Right renal cortex interstitium (tissue), 3 donors: ENCODE results near the gene MYOF. TPM values are rescaled to one million over a fixed set of nuclear protein-coding genes. Genes with fewer than 3 reads are reported as not detected.

ENCODE experiments used
- DNase-seq, 3 donors: peaks; one replicate each; pipeline ENCODE4 v3.0.0-alpha.2; 2013; ENCODE audit warnings: low read depth in 3 of 3, low spot score in 2 of 3
- polyA plus RNA-seq, 3 donors: library from polyadenylated mRNA; unstranded; fragments of 120-200 nt; gene quantifications; one replicate each; pipeline ENCODE4 v1.2.1, GENCODE V29; 2013; ENCODE audit not compliant: insufficient read length in 3 of 3

The MYOF gene
- 10 to 100 TPM; 29.1 to 32.8 (median 30.5) TPM for polyA plus RNA-seq

GRCh38 chr10:93482145-93482834, at the start of gene MYOF:
Gene MYOF (minus strand): TSS chr10:93482334. CDS start chr10:93482194, 140 bp downstream.
- peak in 2 of 3 donors; percentile 75 to 81 for DNase-seq

GRCh38 chr10:93518531-93518930, 36.4 kb upstream of the MYOF start:
- no peak for DNase-seq

- no peak for DNase-seq
Measured at GRCh38 chr10:93516006-93516380, 33.9 kb upstream of the MYOF start.

GRCh38 chr10:93515071-93516005, 33.2 kb upstream of the MYOF start:
- DNase-seq = no peak

- DNase-seq = no peak
Measured at GRCh38 chr10:93514521-93514920, 32.4 kb upstream of the MYOF start.

GRCh38 chr10:93513091-93513490, 31.0 kb upstream of the MYOF start:
- no peak for DNase-seq

- no peak for DNase-seq
Measured at GRCh38 chr10:93512565-93512964, 30.4 kb upstream of the MYOF start.

GRCh38 chr10:93509816-93510215, 27.7 kb upstream of the MYOF start:
- no peak for DNase-seq

- no peak for DNase-seq
Measured at GRCh38 chr10:93505075-93505474, 22.9 kb upstream of the MYOF start.

- no peak for DNase-seq
Measured at GRCh38 chr10:93503075-93503474, 20.9 kb upstream of the MYOF start.

GRCh38 chr10:93501650-93502049, 19.5 kb upstream of the MYOF start:
- DNase-seq = no peak

- DNase-seq = no peak
Measured at GRCh38 chr10:93498166-93498565, 16.0 kb upstream of the MYOF start.

GRCh38 chr10:93496322-93497041, 14.3 kb upstream of the MYOF start, which contains the start of gene CEP55:
Gene CEP55 (plus strand): TSS chr10:93496612. CDS start chr10:93500052, 3,440 bp downstream.
- peak; percentile 56 to 88 (median 80) for DNase-seq

GRCh38 chr10:93495654-93496321, 13.7 kb upstream of the MYOF start:
- peak in 1 of 3 donors; percentile 40 for DNase-seq

- no peak for DNase-seq
Measured at GRCh38 chr10:93494494-93494893, 12.4 kb upstream of the MYOF start.

- no peak for DNase-seq
Measured at GRCh38 chr10:93493162-93493561, 11.0 kb upstream of the MYOF start.

- no peak for DNase-seq
Measured at GRCh38 chr10:93491602-93492121, 9.5 kb upstream of the MYOF start.

- no peak for DNase-seq
Measured at GRCh38 chr10:93488956-93489528, 6.9 kb upstream of the MYOF start.

GRCh38 chr10:93485690-93486089, 3.6 kb upstream of the MYOF start:
- no peak for DNase-seq

- DNase-seq = no peak
Measured at GRCh38 chr10:93481637-93482144, 443 bp downstream of the MYOF start.
